Measurements from ENCODE around the gene HSDL1. TPM values are rescaled to one million over a fixed set of nuclear protein-coding genes. Genes with fewer than 3 reads are reported as not detected.

Gene HSDL1
- total and polyA plus RNA-seq, 2 donors (not counting 1 experiment from before 2014, with no cell fraction given) = 12.4 to 30.8 TPM

GRCh38 chr16:84174396-84174795 lies 29.4 kb upstream of the HSDL1 start:
- H3K9ac ChIP-seq (ENCODE audit: low read length) = no peak overlapping the region
- no peak overlapping the region for H3K27ac Mint-ChIP-seq
- no peak overlapping the region for H2AFZ ChIP-seq (ENCODE audit: insufficient read depth, low read depth, low read length, poor library complexity, severe bottlenecking)
- CTCF ChIA-PET = interaction anchor here (1.5 to 3.4 kb wide), 4 partner anchors 8 to 350 kb away, joined by 3 to 26 read pairs (median 12); partner anchors contain the start of gene MBTPS1
- POLR2A ChIA-PET = no interaction called here
- H3K4me1 Mint-ChIP-seq = peaks cover 6% of the 10 kb centered on the region
- peaks cover 11% of the 10 kb centered on the region for H3K27me3 Mint-ChIP-seq
- H3K4me3 ChIP-seq (ENCODE audit: control extremely low read depth in 1 of 5, extremely low read depth in 1 of 5, insufficient read depth in 1 of 5, low read depth in 2 of 5, low read length in 4 of 5) = no peak overlapping the region
- H4K20me1 ChIP-seq (ENCODE audit: control insufficient read depth, insufficient read depth, low read length, poor library complexity, severe bottlenecking) = no peaks in the 10 kb centered on the region
- H3K27ac ChIP-seq (ENCODE audit: low read length in 2 of 2) = no peak overlapping the region
- H3K4me2 ChIP-seq (replicated peaks; ENCODE audit: low read depth, low read length, poor library complexity, severe bottlenecking) = no peak overlapping the region
- WGBS (ENCODE audit: insufficient coverage) = 83% methylated on average over 7 of the region's 11 CpGs
- H3K9me3 Mint-ChIP-seq (ENCODE audit: insufficient read depth) = no peaks in the 10 kb centered on the region
- peaks cover 0 to 12% of the 10 kb centered on the region in 2 experiments for H3K36me3 ChIP-seq (replicated peaks in 1 of 2; ENCODE audit: control extremely low read depth in 1 of 2, control insufficient read depth in 1 of 2, extremely low read depth in 1 of 2, insufficient read depth in 2 of 2, low read length in 1 of 2)
- H3K79me2 ChIP-seq (ENCODE audit: control insufficient read depth, insufficient read depth, low read length) = no peaks in the 10 kb centered on the region
- H3K4me3 Mint-ChIP-seq = no peak overlapping the region
- peaks cover 0 to 3% of the 10 kb centered on the region in 2 donors for H3K4me1 ChIP-seq (ENCODE audit: control insufficient read depth in 2 of 2, insufficient read depth in 2 of 2, low read length in 2 of 2)
- ATAC-seq (ENCODE audit: low read depth) (no peak), DNase-seq (no peak)
- intact Hi-C loops (cut with micrococcal nuclease) = no loop called here
- no peaks in the 10 kb centered on the region for H3K27me3 ChIP-seq (replicated peaks in 1 of 4; ENCODE audit: control extremely low read depth in 1 of 4, control insufficient read depth in 3 of 4, insufficient read depth in 4 of 4, low read length in 3 of 4)
- no peaks in the 10 kb centered on the region for H3K9me3 ChIP-seq (ENCODE audit: control extremely low read depth in 1 of 3, control insufficient read depth in 2 of 3, insufficient read depth in 1 of 3, low read length in 2 of 3)
- no peak for TF ChIP-seq CTCF (IDR thresholded peaks at IDR 0.05)
- TF ChIP-seq EZH2 (IDR thresholded peaks at IDR 0.05; ENCODE audit: borderline replicate concordance, insufficient read depth, low read depth, low read length, poor library complexity, severe bottlenecking) = no peak

GRCh38 chr16:84169765-84170310 lies 24.9 kb upstream of the HSDL1 start:
- no peaks in the 10 kb centered on the region for H3K4me1 Mint-ChIP-seq

More at GRCh38 chr16:84169765-84170310, 24.9 kb upstream of the HSDL1 start:
- H3K27ac ChIP-seq (ENCODE audit: low read length in 2 of 2) = no peak overlapping the region
- CTCF ChIA-PET = no interaction called here
- 92% methylated on average over 9 of the region's 11 CpGs for WGBS (ENCODE audit: insufficient coverage)
- DNase-seq = no peak
- peaks cover 0 to 9% (median 0%) of the 10 kb centered on the region in 4 experiments for H3K27me3 ChIP-seq (replicated peaks in 1 of 4; ENCODE audit: control extremely low read depth in 1 of 4, control insufficient read depth in 3 of 4, insufficient read depth in 4 of 4, low read length in 3 of 4)
- H3K9me3 ChIP-seq (ENCODE audit: control extremely low read depth in 1 of 3, control insufficient read depth in 2 of 3, insufficient read depth in 1 of 3, low read length in 2 of 3) = no peaks in the 10 kb centered on the region
- no peak overlapping the region for H2AFZ ChIP-seq (ENCODE audit: insufficient read depth, low read depth, low read length, poor library complexity, severe bottlenecking)
- no peak overlapping the region for H3K27ac Mint-ChIP-seq
- H3K9me3 Mint-ChIP-seq (ENCODE audit: insufficient read depth) = no peaks in the 10 kb centered on the region
- H3K4me3 Mint-ChIP-seq = no peak overlapping the region
- H3K36me3 ChIP-seq (replicated peaks in 1 of 2; ENCODE audit: control extremely low read depth in 1 of 2, control insufficient read depth in 1 of 2, extremely low read depth in 1 of 2, insufficient read depth in 2 of 2, low read length in 1 of 2) = no peaks in the 10 kb centered on the region
- H3K79me2 ChIP-seq (ENCODE audit: control insufficient read depth, insufficient read depth, low read length) = no peaks in the 10 kb centered on the region
- intact Hi-C loops (cut with micrococcal nuclease) = no loop called here
- no peaks in the 10 kb centered on the region for H3K4me1 ChIP-seq (ENCODE audit: control insufficient read depth in 2 of 2, insufficient read depth in 2 of 2, low read length in 2 of 2)
- peaks cover 24% of the 10 kb centered on the region for H3K27me3 Mint-ChIP-seq
- H4K20me1 ChIP-seq (ENCODE audit: control insufficient read depth, insufficient read depth, low read length, poor library complexity, severe bottlenecking) = no peaks in the 10 kb centered on the region
- no peak overlapping the region for H3K4me2 ChIP-seq (replicated peaks; ENCODE audit: low read depth, low read length, poor library complexity, severe bottlenecking)
- no peak overlapping the region for H3K9ac ChIP-seq (ENCODE audit: low read length)
- H3K4me3 ChIP-seq (ENCODE audit: control extremely low read depth in 1 of 5, extremely low read depth in 1 of 5, insufficient read depth in 1 of 5, low read depth in 2 of 5, low read length in 4 of 5) = no peak overlapping the region
- TF ChIP-seq EZH2 (IDR thresholded peaks at IDR 0.05; ENCODE audit: borderline replicate concordance, insufficient read depth, low read depth, low read length, poor library complexity, severe bottlenecking) (no peak), CTCF (IDR thresholded peaks at IDR 0.05) (no peak)
- ATAC-seq (ENCODE audit: low read depth) = no peak
- POLR2A ChIA-PET = no interaction called here

Data from B cell (primary cell).